ENCODE data around the gene PCDH19. TPM values are rescaled to one million over a fixed set of nuclear protein-coding genes. Genes with fewer than 3 reads are reported as not detected.

Gene PCDH19
- total RNA-seq, 1 donor from 2014 or later, result 3.4 TPM

GRCh38 chrX:100379388-100379986, 30.6 kb downstream of the PCDH19 start:
- peaks cover 2% of the 10 kb centered on the region for H3K4me1 ChIP-seq
- no peaks in the 10 kb centered on the region for H3F3A ChIP-seq (ENCODE audit: low read depth)
- Mint-ChIP-seq H3K9me3 (no peaks in the 10 kb centered on the region), H3K27ac (peak overlapping the region; percentile 36), H3K27me3 (ENCODE audit: insufficient read depth, low read depth) (no peaks in the 10 kb centered on the region), H3K4me3 (no peak overlapping the region), H3K36me3 (peaks cover 7% of the 10 kb centered on the region), H3K4me1 (peaks cover 49% of the 10 kb centered on the region)
- no peaks in the 10 kb centered on the region for H3K9me3 ChIP-seq (ENCODE audit: low read depth)
- H3K4me3 ChIP-seq, result no peak overlapping the region
- H3K9ac ChIP-seq, result no peak overlapping the region
- TF ChIP-seq CTCF (IDR thresholded peaks at IDR 0.05), result peak; percentile 65
- TF ChIP-seq EZH2 (IDR thresholded peaks at IDR 0.05), result no peak
- TF ChIP-seq EZH2phosphoT487 (IDR thresholded peaks at IDR 0.05), result no peak
- no peak overlapping the region for H2AFZ ChIP-seq (replicated peaks)
- H3K79me2 ChIP-seq (ENCODE audit: low read depth), result no peaks in the 10 kb centered on the region
- peak; percentile 46 for DNase-seq (ENCODE audit: low spot score)
- H3K36me3 ChIP-seq, result no peaks in the 10 kb centered on the region
- H3K4me2 ChIP-seq, result no peak overlapping the region
- no peaks in the 10 kb centered on the region for H3K27me3 ChIP-seq
- H3K27ac ChIP-seq, result no peak overlapping the region
- H4K20me1 ChIP-seq (ENCODE audit: low read depth), result no peaks in the 10 kb centered on the region

GRCh38 chrX:100377826-100378225, 32.2 kb downstream of the PCDH19 start:
- Histone ChIP-seq H3K4me2 (no peak overlapping the region), H3K9ac (no peak overlapping the region), H3K4me3 (no peak overlapping the region), H3K27ac (no peak overlapping the region), H3K4me1 (peaks cover 2% of the 10 kb centered on the region), H3K36me3 (no peaks in the 10 kb centered on the region), H3F3A (ENCODE audit: low read depth) (no peaks in the 10 kb centered on the region), H4K20me1 (ENCODE audit: low read depth) (no peaks in the 10 kb centered on the region), H3K9me3 (ENCODE audit: low read depth) (no peaks in the 10 kb centered on the region), H3K79me2 (ENCODE audit: low read depth) (no peaks in the 10 kb centered on the region), H2AFZ (replicated peaks) (no peak overlapping the region), H3K27me3 (no peaks in the 10 kb centered on the region)
- H3K4me1 Mint-ChIP-seq, result peaks cover 43% of the 10 kb centered on the region
- no peak overlapping the region for H3K27ac Mint-ChIP-seq
- no peaks in the 10 kb centered on the region for H3K27me3 Mint-ChIP-seq (ENCODE audit: insufficient read depth, low read depth)
- peaks cover 10% of the 10 kb centered on the region for H3K36me3 Mint-ChIP-seq
- no peaks in the 10 kb centered on the region for H3K9me3 Mint-ChIP-seq
- DNase-seq (ENCODE audit: low spot score), result no peak
- TF ChIP-seq EZH2phosphoT487 (IDR thresholded peaks at IDR 0.05) (no peak), EZH2 (IDR thresholded peaks at IDR 0.05) (no peak), CTCF (IDR thresholded peaks at IDR 0.05) (no peak)
- H3K4me3 Mint-ChIP-seq, result no peak overlapping the region

- Histone ChIP-seq H3K4me1 (peaks cover 2% of the 10 kb centered on the region), H2AFZ (replicated peaks) (no peak overlapping the region), H4K20me1 (ENCODE audit: low read depth) (no peaks in the 10 kb centered on the region), H3K4me3 (no peak overlapping the region), H3K79me2 (ENCODE audit: low read depth) (no peaks in the 10 kb centered on the region), H3F3A (ENCODE audit: low read depth) (no peaks in the 10 kb centered on the region), H3K36me3 (no peaks in the 10 kb centered on the region), H3K27me3 (no peaks in the 10 kb centered on the region), H3K9ac (no peak overlapping the region), H3K9me3 (ENCODE audit: low read depth) (no peaks in the 10 kb centered on the region), H3K4me2 (no peak overlapping the region), H3K27ac (no peak overlapping the region)
- no peaks in the 10 kb centered on the region for H3K9me3 Mint-ChIP-seq
- H3K36me3 Mint-ChIP-seq, result peaks cover 10% of the 10 kb centered on the region
- H3K4me3 Mint-ChIP-seq, result no peak overlapping the region
- no peaks in the 10 kb centered on the region for H3K27me3 Mint-ChIP-seq (ENCODE audit: insufficient read depth, low read depth)
- DNase-seq (ENCODE audit: low spot score), result no peak
- H3K4me1 Mint-ChIP-seq, result peaks cover 32% of the 10 kb centered on the region
- TF ChIP-seq EZH2phosphoT487 (IDR thresholded peaks at IDR 0.05), result no peak
- TF ChIP-seq EZH2 (IDR thresholded peaks at IDR 0.05), result no peak
- no peak for TF ChIP-seq CTCF (IDR thresholded peaks at IDR 0.05)
- no peak overlapping the region for H3K27ac Mint-ChIP-seq
Observed at GRCh38 chrX:100376576-100376975, 33.5 kb downstream of the PCDH19 start.
